NCI-H1092 (cell line): ENCODE data around the gene NR6A1.

Experiments used
- DNase-seq: peaks from one replicate; lab custom pipeline; 2025; lab: John Stamatoyannopoulos, UW

The NR6A1 gene

GRCh38 chr9:124526174-124526573, 244.9 kb downstream of the NR6A1 start:
- DNase-seq, result no peak

- DNase-seq, result no peak
Measured at GRCh38 chr9:124522121-124523098, 248.7 kb downstream of the NR6A1 start.

- no peak for DNase-seq
Measured at GRCh38 chr9:124521142-124521541, 250.0 kb downstream of the NR6A1 start.

GRCh38 chr9:124520206-124520596, 250.9 kb downstream of the NR6A1 start:
- no peak for DNase-seq

- no peak for DNase-seq
Measured at GRCh38 chr9:124518116-124518515, 253.0 kb downstream of the NR6A1 start.

- no peak for DNase-seq
Measured at GRCh38 chr9:124517600-124517999, 253.5 kb downstream of the NR6A1 start.

GRCh38 chr9:124514874-124515273, 256.2 kb downstream of the NR6A1 start:
- DNase-seq, result no peak

GRCh38 chr9:124514125-124514524, 257.0 kb downstream of the NR6A1 start:
- no peak for DNase-seq

GRCh38 chr9:124513376-124513994, 257.6 kb downstream of the NR6A1 start:
- DNase-seq, result no peak

GRCh38 chr9:124512806-124513204, 258.3 kb downstream of the NR6A1 start:
- DNase-seq, result no peak

GRCh38 chr9:124511891-124512805, 259.0 kb downstream of the NR6A1 start:
- no peak for DNase-seq

GRCh38 chr9:124511426-124511840, 259.7 kb downstream of the NR6A1 start:
- no peak for DNase-seq

GRCh38 chr9:124510650-124511425, 260.3 kb downstream of the NR6A1 start:
- no peak for DNase-seq

GRCh38 chr9:124507880-124508423, 263.2 kb downstream of the NR6A1 start:
- no peak for DNase-seq

- no peak for DNase-seq
Measured at GRCh38 chr9:124506931-124507879, 263.9 kb downstream of the NR6A1 start, which contains the start of gene NR5A1. Gene NR5A1 (minus strand): TSS chr9:124507399. CDS start chr9:124503395, 4,004 bp downstream.

GRCh38 chr9:124506433-124506832, 264.7 kb downstream of the NR6A1 start:
- DNase-seq, result no peak

GRCh38 chr9:124505901-124506346, 265.2 kb downstream of the NR6A1 start:
- no peak for DNase-seq

- DNase-seq, result no peak
Measured at GRCh38 chr9:124505006-124505900, 265.9 kb downstream of the NR6A1 start.
